Esophagus (tissue), 2 donors: ENCODE results near the gene PHYHIPL. TPM values are rescaled to one million over a fixed set of nuclear protein-coding genes. Genes with fewer than 3 reads are reported as not detected.

Experiments
- H3K27ac ChIP-seq, 2 donors: one replicate each; pipeline ENCODE4 v1.5.1; 2013; ENCODE audit warnings: low read depth in 2 of 2, mild to moderate bottlenecking in 2 of 2, inconsistent platforms in 1 of 2, low read length in 1 of 2, moderate library complexity in 1 of 2
- H3K27me3 ChIP-seq, 2 donors: one replicate each; pipeline ENCODE4 v1.6.1; 2013; ENCODE audit warnings: low read length in 2 of 2, control low read depth in 1 of 2, mild to moderate bottlenecking in 1 of 2; ENCODE audit not compliant: insufficient read depth in 2 of 2, control insufficient read depth in 1 of 2
- H3K36me3 ChIP-seq, 2 donors: one replicate each; pipeline ENCODE4 v1.6.1; 2013; ENCODE audit warnings: low read length in 1 of 2; ENCODE audit not compliant: control insufficient read depth in 2 of 2, insufficient read depth in 2 of 2
- H3K4me1 ChIP-seq, 2 donors: one replicate each; pipeline ENCODE4 v1.6.1; 2013; ENCODE audit warnings: low read length in 1 of 2; ENCODE audit not compliant: control insufficient read depth in 2 of 2, insufficient read depth in 2 of 2
- H3K4me3 ChIP-seq, 2 donors: one replicate each; pipeline ENCODE4 v1.5.1; 2013; ENCODE audit warnings: low read length in 2 of 2, mild to moderate bottlenecking in 2 of 2, low read depth in 1 of 2, moderate library complexity in 1 of 2
- H3K9me3 ChIP-seq, 2 donors: one replicate each; pipeline ENCODE4 v1.6.1; 2013; ENCODE audit warnings: mild to moderate bottlenecking in 2 of 2, low read depth in 1 of 2, low read length in 1 of 2, moderate library complexity in 1 of 2; ENCODE audit not compliant: control insufficient read depth in 2 of 2, insufficient read depth in 1 of 2
- WGBS, 2 donors: extraction: QIAGEN DNeasy Blood & Tissue Kit; methylation state at CpG; one replicate each; pipeline ENCODE4 v1.1.7; 2013; 5-methylcytosine and 5-hydroxymethylcytosine counted together
- polyA plus RNA-seq, 2 donors: library from polyadenylated mRNA; stranded (reverse); fragments of 200-250 nt; gene quantifications; one replicate each; pipeline ENCODE4 v1.2.3, GENCODE V29; 2013
- donor health status: healthy with polysubstance abuse.
- donor health status: Bipolar disorder and iron deficiency.

PHYHIPL gene
- polyA plus RNA-seq, 2 donors, result 0.05 to 0.08 TPM

DNA sequence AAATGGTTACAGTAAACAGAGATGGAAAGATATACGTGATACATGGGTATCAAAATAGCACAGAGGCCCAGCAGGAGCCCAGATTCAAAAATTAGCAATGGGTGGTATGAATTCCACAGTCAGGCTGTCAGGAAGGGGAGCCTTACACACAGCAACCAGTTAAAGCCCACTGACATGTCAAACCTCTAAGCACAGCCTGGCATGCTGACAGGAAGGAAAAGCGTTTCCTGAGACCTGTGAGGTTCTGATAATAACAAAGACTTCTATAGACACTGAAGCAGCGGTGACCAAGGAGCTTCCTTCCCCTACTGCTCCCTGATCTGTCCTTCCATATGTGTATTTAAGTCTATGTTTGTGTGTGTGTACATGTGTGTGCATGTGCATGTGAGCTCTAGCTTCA, 89.9 kb downstream of the PHYHIPL start:
- H3K4me1 ChIP-seq, result peaks cover 0 to 2% of the 10 kb centered on the region in 2 donors
- no peak overlapping the region for H3K27ac ChIP-seq
- no peak overlapping the region for H3K4me3 ChIP-seq
- no peaks in the 10 kb centered on the region for H3K27me3 ChIP-seq
- no peaks in the 10 kb centered on the region for H3K9me3 ChIP-seq
- H3K36me3 ChIP-seq, result no peaks in the 10 kb centered on the region
- WGBS, 2 donors, result 64 to 70% methylated on average over 3 of the region's 3 CpGs

DNA sequence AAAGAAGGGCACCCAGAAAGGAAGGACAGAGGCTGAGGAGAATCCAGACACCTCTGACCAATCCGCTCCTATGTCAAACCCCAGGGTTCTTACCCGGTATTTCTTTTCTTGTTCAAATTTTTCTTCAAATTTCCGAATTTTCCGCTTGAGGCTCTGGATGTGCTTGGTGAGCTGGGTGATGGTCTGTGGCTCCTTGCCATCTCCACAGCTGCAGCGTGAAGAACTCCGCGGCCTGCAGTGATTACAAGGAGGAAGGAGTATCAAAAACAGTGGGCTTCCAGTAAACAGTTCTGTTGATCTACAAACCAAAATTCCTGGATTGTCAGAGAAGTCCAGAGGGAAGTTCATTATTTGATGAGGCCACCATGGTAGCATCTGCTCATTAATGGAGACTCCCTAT, 92.0 kb downstream of the PHYHIPL start:
- H3K36me3 ChIP-seq, result no peaks in the 10 kb centered on the region
- H3K27me3 ChIP-seq, result no peaks in the 10 kb centered on the region
- H3K27ac ChIP-seq, result no peak overlapping the region
- H3K4me1 ChIP-seq, result peaks cover 0 to 2% of the 10 kb centered on the region in 2 donors
- H3K9me3 ChIP-seq, result no peaks in the 10 kb centered on the region
- H3K4me3 ChIP-seq, result no peak overlapping the region
- 95% methylated on average over 7 of the region's 7 CpGs for WGBS, 2 donors

DNA sequence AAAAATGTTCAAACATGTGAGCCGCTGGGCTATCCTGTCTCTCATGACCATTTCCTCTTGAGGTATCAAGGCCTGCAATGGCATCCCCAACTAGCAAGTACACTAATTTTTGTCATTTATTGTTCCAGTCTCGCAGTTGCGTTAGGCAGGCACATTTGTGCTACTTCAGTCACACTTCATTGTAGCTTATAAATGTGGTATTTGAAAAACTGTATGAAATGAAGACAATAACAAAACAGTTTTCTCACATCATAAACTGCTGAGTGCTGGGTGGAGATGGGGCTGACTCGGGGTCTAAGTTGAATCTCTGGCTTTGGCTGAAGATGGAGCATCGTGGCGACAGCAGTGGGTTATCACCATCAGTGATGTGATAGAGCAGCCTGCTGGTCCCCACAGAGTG, 93.2 kb downstream of the PHYHIPL start:
- Histone ChIP-seq H3K4me1 (peaks cover 0 to 2% of the 10 kb centered on the region in 2 donors), H3K27me3 (no peaks in the 10 kb centered on the region), H3K27ac (no peak overlapping the region), H3K36me3 (no peaks in the 10 kb centered on the region), H3K4me3 (no peak overlapping the region), H3K9me3 (no peaks in the 10 kb centered on the region)
- 94 to 95% methylated on average over 6 of the region's 6 CpGs for WGBS, 2 donors

DNA sequence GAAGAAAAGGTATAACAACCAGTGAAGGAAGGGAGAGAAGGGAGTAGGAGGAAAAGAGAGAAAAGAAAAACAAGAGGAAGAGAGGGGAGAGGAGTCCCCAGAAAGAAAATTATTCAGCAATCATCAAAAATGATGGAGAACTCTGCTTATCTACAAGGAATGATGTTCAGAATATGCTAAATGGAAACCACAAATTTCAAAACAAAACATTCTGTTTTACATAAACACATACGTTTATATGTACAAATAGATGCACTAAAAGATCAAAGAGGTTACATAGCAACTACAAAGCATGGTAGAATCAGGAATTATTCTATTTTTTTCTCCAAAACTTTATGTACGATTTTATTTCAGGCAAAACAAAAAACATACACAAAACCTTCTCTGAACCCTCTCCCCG, 94.0 kb downstream of the PHYHIPL start:
- H3K4me1 ChIP-seq, result peaks cover 0 to 2% of the 10 kb centered on the region in 2 donors
- no peak overlapping the region for H3K4me3 ChIP-seq
- no peaks in the 10 kb centered on the region for H3K27me3 ChIP-seq
- H3K27ac ChIP-seq, result no peak overlapping the region
- WGBS, 2 donors, result 74 to 83% methylated on average over 3 of the region's 3 CpGs
- no peaks in the 10 kb centered on the region for H3K9me3 ChIP-seq
- no peaks in the 10 kb centered on the region for H3K36me3 ChIP-seq

DNA sequence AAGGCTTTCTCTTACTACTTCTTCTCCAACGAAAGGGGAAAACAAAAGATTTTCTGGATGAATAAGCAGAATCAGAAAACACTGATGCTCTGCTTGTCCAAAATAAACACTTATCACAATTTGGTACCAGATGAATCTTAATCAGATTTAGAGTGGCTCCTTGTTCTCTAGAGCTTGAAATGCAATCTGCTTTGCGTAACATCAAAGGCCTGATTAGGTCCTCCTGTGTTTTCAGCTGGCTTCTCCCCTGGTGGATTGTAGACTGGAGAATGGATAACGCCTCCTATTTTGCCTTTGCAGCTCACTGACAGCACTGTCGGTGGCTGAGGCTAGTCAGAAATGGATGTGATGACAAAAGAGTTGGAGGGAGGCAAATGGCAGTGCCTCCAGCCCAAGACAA, 94.7 kb downstream of the PHYHIPL start:
- Histone ChIP-seq H3K4me1 (peaks cover 0 to 2% of the 10 kb centered on the region in 2 donors), H3K9me3 (no peaks in the 10 kb centered on the region), H3K27ac (no peak overlapping the region), H3K4me3 (no peak overlapping the region), H3K36me3 (no peaks in the 10 kb centered on the region), H3K27me3 (no peaks in the 10 kb centered on the region)
- 48 to 67% methylated on average over 4 of the region's 4 CpGs for WGBS, 2 donors

DNA sequence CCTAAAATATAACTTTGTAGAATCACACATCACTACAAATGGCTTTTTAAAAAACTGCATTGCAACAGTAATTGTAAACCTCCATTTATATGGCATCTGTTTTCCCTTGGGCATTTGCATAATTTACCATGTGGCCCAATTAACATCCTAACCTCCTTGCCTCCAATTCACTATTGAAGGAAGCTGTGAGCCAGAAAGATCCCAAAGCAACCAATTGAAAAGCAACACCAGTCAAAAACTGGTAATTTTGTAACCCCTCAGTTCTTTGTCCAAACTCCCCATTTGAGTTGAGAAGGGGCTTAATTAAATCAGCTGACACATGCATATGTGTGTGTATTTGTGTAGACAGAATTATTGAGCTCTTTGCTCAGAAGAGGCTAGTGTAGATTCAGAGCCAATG, 95.6 kb downstream of the PHYHIPL start:
- no peaks in the 10 kb centered on the region for H3K27me3 ChIP-seq
- H3K27ac ChIP-seq, result no peak overlapping the region
- no peaks in the 10 kb centered on the region for H3K9me3 ChIP-seq
- no peaks in the 10 kb centered on the region for H3K36me3 ChIP-seq
- no peak overlapping the region for H3K4me3 ChIP-seq
- H3K4me1 ChIP-seq, result peaks cover 0 to 2% of the 10 kb centered on the region in 2 donors

DNA sequence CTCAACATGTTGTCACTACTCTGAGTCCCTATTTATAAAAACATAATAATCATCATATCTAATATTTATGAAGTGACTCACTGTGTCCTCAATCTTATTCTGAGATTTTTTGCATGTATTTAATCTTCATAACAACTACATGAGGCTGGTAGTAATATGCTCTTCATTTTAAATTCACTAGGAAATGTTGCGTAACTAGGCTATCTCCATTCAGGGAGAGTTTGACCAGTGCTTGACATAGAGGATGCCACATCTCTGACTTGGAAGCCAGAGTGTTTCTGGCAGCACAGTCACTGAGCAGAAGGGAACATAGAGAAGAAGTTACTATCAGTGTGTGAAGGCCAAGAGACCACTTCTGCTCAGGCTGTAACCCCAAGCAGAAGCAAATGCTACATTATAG, 97.0 kb downstream of the PHYHIPL start:
- no peak overlapping the region for H3K27ac ChIP-seq
- no peaks in the 10 kb centered on the region for H3K9me3 ChIP-seq
- no peak overlapping the region for H3K4me3 ChIP-seq
- WGBS, 2 donors, result 92 to 95% methylated on average over 1 of the region's 1 CpG
- no peaks in the 10 kb centered on the region for H3K36me3 ChIP-seq
- no peaks in the 10 kb centered on the region for H3K27me3 ChIP-seq
- peaks cover 0 to 2% of the 10 kb centered on the region in 2 donors for H3K4me1 ChIP-seq

DNA sequence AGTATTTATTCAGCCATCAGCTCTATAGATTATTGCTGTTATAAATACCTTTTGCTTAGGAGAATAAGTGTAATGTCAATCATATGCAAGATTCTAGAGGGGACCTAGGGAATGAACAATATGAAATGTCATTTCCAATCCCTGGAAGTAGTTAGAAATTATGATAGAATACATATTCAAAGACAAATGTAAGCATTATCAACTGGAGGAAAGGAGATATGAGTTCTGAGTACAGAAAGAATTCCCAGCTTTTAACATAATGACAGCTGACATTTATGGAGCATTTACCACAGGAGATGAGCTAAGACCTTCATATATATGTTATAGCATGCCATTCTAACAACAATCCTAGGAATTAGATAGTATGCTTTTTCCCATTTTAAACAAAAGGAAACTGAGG, 99.7 kb downstream of the PHYHIPL start:
- Histone ChIP-seq H3K27me3 (no peaks in the 10 kb centered on the region), H3K4me3 (no peak overlapping the region), H3K36me3 (no peaks in the 10 kb centered on the region), H3K4me1 (peaks cover 0 to 2% of the 10 kb centered on the region in 2 donors), H3K9me3 (no peaks in the 10 kb centered on the region), H3K27ac (no peak overlapping the region)

DNA sequence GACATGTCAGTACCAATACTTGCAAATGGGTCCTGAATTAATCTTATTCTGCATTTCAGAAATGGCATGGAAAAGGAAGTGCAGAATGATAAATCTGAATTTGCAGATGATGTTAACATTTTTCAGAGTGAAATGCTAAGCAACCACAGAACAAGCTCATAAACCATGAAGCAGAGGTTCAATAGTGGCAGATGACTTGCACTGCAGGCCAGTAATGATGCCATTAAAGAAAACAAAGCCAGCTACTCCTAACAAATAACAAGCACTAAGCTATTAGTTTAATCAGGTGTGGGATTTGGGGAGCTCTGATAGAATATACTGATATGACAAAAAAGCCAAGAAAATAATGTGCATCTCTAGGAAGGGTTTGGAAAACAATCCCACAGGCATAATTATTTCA, 100.5 kb downstream of the PHYHIPL start:
- Histone ChIP-seq H3K4me1 (no peaks in the 10 kb centered on the region), H3K9me3 (no peaks in the 10 kb centered on the region), H3K27me3 (no peaks in the 10 kb centered on the region), H3K4me3 (no peak overlapping the region), H3K36me3 (no peaks in the 10 kb centered on the region), H3K27ac (no peak overlapping the region)

DNA sequence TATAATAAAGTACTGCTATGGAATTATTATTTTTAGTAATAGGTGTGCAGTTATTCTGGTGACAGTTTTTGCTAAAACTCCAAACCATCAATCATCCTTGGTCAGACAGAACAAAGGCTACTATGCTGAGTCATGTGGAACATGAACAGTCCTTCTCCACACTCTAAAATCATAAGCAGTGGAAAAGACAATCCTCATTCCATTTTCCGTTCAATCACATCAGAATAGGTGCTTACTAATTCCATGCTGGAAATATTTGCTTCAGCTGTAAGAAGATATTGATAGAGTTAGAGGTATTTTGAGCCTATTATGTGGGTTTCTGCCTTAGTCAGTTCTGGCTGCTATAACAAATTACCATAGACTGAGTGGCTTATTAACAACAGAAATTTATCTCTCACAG, 103.0 kb downstream of the PHYHIPL start:
- Histone ChIP-seq H3K9me3 (no peaks in the 10 kb centered on the region), H3K4me1 (peaks cover 7 to 13% of the 10 kb centered on the region in 2 donors), H3K36me3 (no peaks in the 10 kb centered on the region), H3K4me3 (no peak overlapping the region), H3K27me3 (no peaks in the 10 kb centered on the region), H3K27ac (no peak overlapping the region)
- 59 to 80% methylated on average over 1 of the region's 1 CpG for WGBS, 2 donors
